IPS DF 6.9 (cell line): ENCODE measurements around the gene ZMIZ1.

Source experiments
- DNase-seq: peaks from one replicate; pipeline ENCODE4 v3.0.0-alpha.2; 2013; ENCODE audit warnings: low read depth, low spot score
- H3K27ac ChIP-seq: one replicate; pipeline ENCODE4 v1.5.1; 2013; ENCODE audit warnings: low read length, control low read depth
- H3K27me3 ChIP-seq: 2 replicates; pipeline ENCODE4 v1.6.1; 2013; ENCODE audit warnings: mild to moderate bottlenecking, low read length; ENCODE audit not compliant: control insufficient read depth, insufficient read depth
- H3K36me3 ChIP-seq: 2 replicates; pipeline ENCODE4 v1.6.1; 2013; ENCODE audit warnings: low read length; ENCODE audit not compliant: control insufficient read depth, insufficient read depth
- H3K4me1 ChIP-seq: 2 replicates; pipeline ENCODE4 v1.6.1; 2013; ENCODE audit warnings: low read length; ENCODE audit not compliant: control insufficient read depth, insufficient read depth
- H3K4me3 ChIP-seq: 2 replicates; pipeline ENCODE4 v1.5.1; 2013; ENCODE audit warnings: mild to moderate bottlenecking, low read length
- H3K9me3 ChIP-seq: 2 replicates; pipeline ENCODE4 v1.6.1; 2013; ENCODE audit warnings: low read length, inconsistent platforms; ENCODE audit not compliant: control insufficient read depth, insufficient read depth
- WGBS: extraction: QIAGEN DNeasy Blood & Tissue Kit; methylation state at CpG from one replicate; pipeline ENCODE4 v1.1.7; 2013; ENCODE audit warnings: mixed read lengths, missing lambda C conversion rate; ENCODE audit not compliant: insufficient read length, insufficient coverage; 5-methylcytosine and 5-hydroxymethylcytosine counted together

The ZMIZ1 gene

DNA sequence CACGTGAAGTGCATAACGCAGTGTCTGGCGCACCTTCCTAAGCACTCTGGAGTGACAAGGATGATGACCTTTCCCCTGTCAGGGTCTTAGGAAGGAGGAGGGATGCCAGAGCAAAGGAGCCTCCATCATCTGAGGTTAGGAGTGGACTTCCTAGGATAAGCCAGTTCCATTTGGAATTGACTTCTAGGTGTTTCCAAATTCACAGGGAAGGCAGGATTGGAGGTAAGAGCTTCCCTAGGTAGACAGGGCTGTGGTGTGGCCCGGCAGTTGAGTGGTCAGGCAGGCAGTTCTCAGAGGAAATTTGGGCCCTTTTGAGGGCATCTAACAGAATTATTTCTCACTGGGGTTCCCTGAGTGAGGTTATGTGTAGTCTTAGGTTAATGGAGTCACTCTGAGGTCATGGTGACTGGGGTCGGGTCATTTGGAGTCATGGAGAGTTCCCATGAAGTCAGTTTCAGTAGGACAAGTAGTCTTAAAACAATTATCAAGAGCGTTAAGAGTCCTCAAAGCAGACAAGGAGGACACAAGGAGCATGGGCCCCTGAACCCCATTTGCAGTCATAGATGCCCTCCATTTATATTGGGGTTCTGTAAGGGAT lies 286.8 kb downstream of the ZMIZ1 start:
- no peaks in the 10 kb centered on the region for H3K9me3 ChIP-seq
- no peak overlapping the region for H3K27ac ChIP-seq
- no peaks in the 10 kb centered on the region for H3K27me3 ChIP-seq
- no peak overlapping the region for H3K4me3 ChIP-seq
- WGBS: no CpG with 5 or more reads among the region's 6 CpGs
- H3K36me3 ChIP-seq: peaks cover 22% of the 10 kb centered on the region
- DNase-seq: no peak
- H3K4me1 ChIP-seq: no peaks in the 10 kb centered on the region

DNA sequence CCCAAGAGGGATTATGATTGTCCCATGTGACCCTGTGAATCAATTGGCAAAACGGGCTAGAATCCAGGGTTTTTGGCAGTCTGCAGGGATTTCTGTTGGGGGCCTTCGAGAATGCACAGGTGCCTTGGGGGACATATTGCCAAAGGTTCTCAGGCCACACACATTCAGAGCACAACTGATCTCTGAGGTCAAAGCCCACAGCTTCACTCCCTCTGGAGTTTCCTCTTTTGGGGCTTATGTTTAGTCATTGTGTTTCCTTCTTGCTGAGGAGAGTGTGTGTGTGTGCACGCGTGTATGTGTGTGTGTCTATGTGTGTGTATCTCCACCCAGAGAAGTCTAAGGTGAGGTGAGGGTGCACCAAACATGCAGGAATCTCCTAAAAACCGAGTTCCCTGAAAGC lies 287.3 kb downstream of the ZMIZ1 start:
- H3K27me3 ChIP-seq: no peaks in the 10 kb centered on the region
- H3K36me3 ChIP-seq: peaks cover 19% of the 10 kb centered on the region
- no CpG with 5 or more reads among the region's 5 CpGs for WGBS
- H3K9me3 ChIP-seq: no peaks in the 10 kb centered on the region
- H3K4me1 ChIP-seq: no peaks in the 10 kb centered on the region
- no peak overlapping the region for H3K4me3 ChIP-seq
- no peak for DNase-seq
- no peak overlapping the region for H3K27ac ChIP-seq

DNA sequence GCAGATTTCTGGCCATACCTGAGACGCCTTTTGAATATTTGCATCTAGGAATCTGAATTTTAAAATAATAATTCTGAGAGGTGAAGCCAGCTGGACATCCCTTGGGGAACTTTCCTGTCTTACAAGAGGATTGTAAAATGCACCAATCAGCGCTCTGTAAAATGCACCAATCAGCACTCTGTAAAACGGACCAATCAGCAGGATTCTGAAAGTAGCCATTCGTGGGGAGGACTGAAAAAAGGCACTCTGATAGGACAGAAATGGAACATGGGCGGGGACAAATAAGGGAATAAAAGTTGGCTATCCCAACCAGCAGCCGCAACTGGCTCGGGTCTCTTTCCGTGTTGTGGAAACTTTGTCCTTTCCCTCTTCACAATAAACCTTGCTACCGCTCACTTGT lies 288.4 kb downstream of the ZMIZ1 start:
- DNase-seq: no peak
- Histone ChIP-seq H3K4me1 (no peaks in the 10 kb centered on the region), H3K36me3 (peaks cover 16% of the 10 kb centered on the region), H3K4me3 (no peak overlapping the region), H3K27ac (no peak overlapping the region), H3K27me3 (no peaks in the 10 kb centered on the region), H3K9me3 (no peaks in the 10 kb centered on the region)
- no CpG with 5 or more reads among the region's 9 CpGs for WGBS

DNA sequence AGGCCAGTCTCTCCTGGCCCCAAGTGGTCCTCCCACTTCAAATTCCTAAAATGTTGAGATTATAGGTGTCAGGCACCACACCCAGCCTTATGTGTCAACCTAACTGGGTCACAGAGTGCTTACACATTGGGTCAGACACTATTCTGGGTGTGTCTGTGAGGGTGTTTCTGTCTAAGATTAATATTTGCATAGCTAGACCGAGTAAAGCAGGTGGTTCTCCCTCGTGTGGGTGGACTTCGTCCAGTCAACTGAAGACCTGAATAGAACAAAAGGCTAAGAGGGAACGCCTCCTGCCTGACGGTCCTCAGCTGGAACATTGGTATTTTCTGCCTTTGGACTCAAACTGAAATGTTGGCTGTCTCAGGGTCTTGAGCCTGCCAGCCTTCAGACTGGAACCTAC lies 290.0 kb downstream of the ZMIZ1 start:
- no peaks in the 10 kb centered on the region for H3K27me3 ChIP-seq
- no peaks in the 10 kb centered on the region for H3K9me3 ChIP-seq
- no peaks in the 10 kb centered on the region for H3K4me1 ChIP-seq
- H3K36me3 ChIP-seq: peaks cover 2% of the 10 kb centered on the region
- no peak for DNase-seq
- H3K27ac ChIP-seq: no peak overlapping the region
- no peak overlapping the region for H3K4me3 ChIP-seq
- WGBS: no CpG with 5 or more reads among the region's 5 CpGs

DNA sequence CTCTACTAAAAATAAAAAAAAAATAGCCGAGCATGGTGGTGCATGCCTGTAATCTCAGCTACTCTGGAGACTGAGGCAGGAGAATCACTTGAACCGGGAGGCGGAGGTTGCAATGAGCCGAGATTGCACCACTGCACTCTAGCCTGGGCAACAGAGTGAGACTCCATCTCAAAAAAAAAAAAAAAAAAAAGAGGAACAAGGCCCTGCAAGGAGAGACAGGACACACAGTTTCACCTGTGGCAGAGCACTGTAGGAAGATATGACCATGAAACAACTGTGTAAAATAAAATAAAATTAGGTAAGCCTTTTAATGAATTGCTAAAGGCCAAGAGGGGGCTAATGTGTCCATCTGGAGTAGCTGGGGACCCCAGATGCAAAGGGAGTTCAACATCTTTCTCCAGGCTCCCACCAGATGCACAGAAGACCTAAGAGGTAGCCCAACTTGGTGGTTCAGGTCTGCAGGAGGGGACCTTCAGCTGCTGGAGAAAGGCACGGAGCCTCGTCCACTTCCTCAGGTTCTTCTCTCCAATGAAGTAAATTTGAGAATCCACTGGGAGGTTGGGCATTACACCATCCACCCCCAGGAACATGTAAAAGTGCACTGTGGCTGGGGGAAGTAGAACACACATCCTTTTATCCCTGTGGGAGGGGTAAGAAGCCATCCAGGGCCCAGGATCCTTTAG lies 291.2 kb downstream of the ZMIZ1 start:
- no peaks in the 10 kb centered on the region for H3K36me3 ChIP-seq
- H3K27me3 ChIP-seq: no peaks in the 10 kb centered on the region
- H3K27ac ChIP-seq: no peak overlapping the region
- H3K4me3 ChIP-seq: no peak overlapping the region
- no peak for DNase-seq
- no CpG with 5 or more reads among the region's 6 CpGs for WGBS
- H3K4me1 ChIP-seq: no peaks in the 10 kb centered on the region
- H3K9me3 ChIP-seq: no peaks in the 10 kb centered on the region

DNA sequence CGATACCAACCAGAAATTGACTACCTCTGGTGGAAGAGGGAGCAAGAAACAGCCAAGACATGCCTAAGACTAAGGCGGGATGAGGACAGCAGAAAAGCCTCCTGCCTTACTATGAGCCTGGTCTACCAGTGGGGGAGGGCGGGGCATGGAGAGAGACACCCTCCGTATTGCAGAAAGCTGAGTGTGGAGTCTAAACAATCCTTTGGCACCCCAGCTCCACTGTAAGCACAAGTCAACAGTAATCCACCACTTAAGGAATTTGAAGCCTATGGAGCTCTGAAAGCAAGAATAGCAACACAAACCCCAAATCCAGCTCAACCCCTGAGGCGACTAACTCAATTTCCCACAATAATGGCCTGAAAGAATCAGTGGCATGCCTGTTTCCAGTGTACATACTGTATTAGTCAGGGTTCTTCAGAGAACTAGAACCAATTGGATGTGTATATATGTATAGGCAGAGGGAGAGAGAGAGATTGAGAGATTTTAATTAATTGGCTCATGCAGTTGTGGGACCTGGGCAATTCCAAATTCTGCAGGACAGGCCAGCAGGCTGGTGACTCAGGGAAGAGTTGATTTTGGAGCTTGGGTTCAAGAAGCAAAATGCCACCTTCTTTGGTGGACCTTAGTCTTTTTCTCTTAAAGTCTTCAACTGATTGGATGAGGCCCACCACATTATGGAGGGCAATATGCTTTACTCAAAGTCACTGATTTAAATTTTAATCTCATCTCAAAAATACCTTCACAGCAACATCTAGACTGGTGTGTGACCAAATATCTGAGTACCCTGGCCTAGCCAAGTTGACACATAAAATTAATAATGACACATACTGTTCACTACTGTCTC lies 292.0 kb downstream of the ZMIZ1 start:
- DNase-seq: no peak

DNA sequence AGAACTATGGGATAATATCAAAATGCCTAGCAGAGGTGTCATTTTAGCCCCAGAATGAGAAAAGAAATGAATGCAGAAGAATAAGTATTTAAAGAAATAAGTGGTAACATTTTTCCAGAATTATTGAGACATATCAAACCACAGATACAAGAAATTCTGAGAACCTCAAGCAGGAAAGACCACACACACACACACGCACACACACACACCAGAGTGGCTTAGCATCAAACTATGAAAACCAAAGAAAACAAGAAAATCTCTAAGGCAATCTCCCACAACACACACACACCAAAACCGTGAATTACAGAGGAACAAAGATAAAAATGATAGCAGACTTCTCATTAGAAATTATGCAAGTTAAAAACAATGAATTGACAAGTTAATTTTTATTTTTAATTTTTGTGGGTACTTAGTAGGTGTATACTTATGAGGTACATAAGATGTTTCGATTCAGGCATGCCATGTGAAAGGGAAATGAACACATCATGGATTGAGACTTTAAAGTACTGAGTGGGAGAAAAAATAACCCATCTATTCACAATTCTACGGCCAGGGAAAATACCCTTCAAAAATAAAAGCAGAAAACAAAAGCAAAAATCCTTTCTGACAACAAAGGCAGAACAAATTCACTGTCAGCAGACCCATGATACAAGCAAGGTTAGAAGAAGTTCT lies 293.1 kb downstream of the ZMIZ1 start:
- Histone ChIP-seq H3K27ac (no peak overlapping the region), H3K9me3 (no peaks in the 10 kb centered on the region), H3K4me1 (no peaks in the 10 kb centered on the region), H3K27me3 (no peaks in the 10 kb centered on the region), H3K36me3 (no peaks in the 10 kb centered on the region), H3K4me3 (no peak overlapping the region)
- WGBS: no CpG with 5 or more reads among the region's 4 CpGs
- no peak for DNase-seq

More for the DNA sequence above, 292.0 kb downstream of the ZMIZ1 start:
- no peaks in the 10 kb centered on the region for H3K4me1 ChIP-seq
- no peak overlapping the region for H3K27ac ChIP-seq
- no peaks in the 10 kb centered on the region for H3K27me3 ChIP-seq
- H3K36me3 ChIP-seq: no peaks in the 10 kb centered on the region
- H3K4me3 ChIP-seq: no peak overlapping the region
- WGBS: no CpG with 5 or more reads among the region's 5 CpGs
- no peaks in the 10 kb centered on the region for H3K9me3 ChIP-seq
